Hepatocyte (in vitro differentiated cells): ENCODE results near the gene C1orf122. TPM values are rescaled to one million over a fixed set of nuclear protein-coding genes. Genes with fewer than 3 reads are reported as not detected.

ENCODE experiments used
- DNase-seq: peaks from one replicate; pipeline ENCODE4 v3.0.0-alpha.2; 2016; ENCODE audit warnings: low spot score
- H2AFZ ChIP-seq: fragments of 200-600 bp; sonication (generic); 2 replicates; pipeline ENCODE4 v1.6.0; 2016; ENCODE audit warnings: antibody characterized with exemption, mild to moderate bottlenecking
- H3K27ac ChIP-seq: fragments of 200-600 bp; sonication (generic); 2 replicates; pipeline ENCODE4 v1.5.1; 2016; ENCODE audit warnings: mild to moderate bottlenecking
- H3K27me3 ChIP-seq: fragments of 200-600 bp; sonication (generic); 2 replicates; pipeline ENCODE4 v1.6.1; 2016
- H3K36me3 ChIP-seq: fragments of 200-600 bp; sonication (generic); replicated peaks from 2 replicates; pipeline ENCODE4 v1.5.1; 2016; ENCODE audit warnings: low read depth; ENCODE audit not compliant: insufficient read depth
- H3K4me1 ChIP-seq: fragments of 200-600 bp; sonication (generic); 2 replicates; pipeline ENCODE4 v1.5.1; 2016; ENCODE audit warnings: mild to moderate bottlenecking, moderate library complexity; ENCODE audit not compliant: insufficient read depth
- H3K4me2 ChIP-seq: fragments of 200-600 bp; sonication (generic); 2 replicates; pipeline ENCODE4 v1.6.0; 2016
- H3K4me3 ChIP-seq: fragments of 200-600 bp; sonication (generic); 2 replicates; pipeline ENCODE4 v1.5.1; 2016; ENCODE audit warnings: mild to moderate bottlenecking
- H3K79me2 ChIP-seq: fragments of 200-600 bp; sonication (generic); 2 replicates; pipeline ENCODE4 v1.6.0; 2017; ENCODE audit warnings: mild to moderate bottlenecking
- H3K9me2 ChIP-seq: fragments of 200-600 bp; sonication (generic); replicated peaks from 2 replicates; pipeline ENCODE4 v1.6.0; 2017; ENCODE audit warnings: mild to moderate bottlenecking; ENCODE audit not compliant: insufficient read depth
- H3K9me3 ChIP-seq: fragments of 200-600 bp; sonication (generic); 2 replicates; pipeline ENCODE4 v1.5.1; 2016; ENCODE audit warnings: low read depth, mild to moderate bottlenecking
- H4K20me1 ChIP-seq: fragments of 200-600 bp; sonication (generic); 2 replicates; pipeline ENCODE4 v1.6.0; 2016; ENCODE audit warnings: mild to moderate bottlenecking; ENCODE audit not compliant: insufficient read depth, poor library complexity, severe bottlenecking
- EZH2 ChIP-seq: fragments of 200-600 bp; sonication (generic); IDR thresholded peaks from 2 replicates; pipeline ENCODE4 v1.6.1; 2016; ENCODE audit warnings: antibody characterized with exemption, mild to moderate bottlenecking, borderline replicate concordance
- EZH2phosphoT487 ChIP-seq: fragments of 200-600 bp; sonication (generic); IDR thresholded peaks from one replicate; pipeline ENCODE4 v1.6.1; 2018; ENCODE audit warnings: antibody characterized with exemption, mild to moderate bottlenecking, low read depth, moderate library complexity; ENCODE audit not compliant: unreplicated experiment, severe bottlenecking
- WGBS: methylation state at CpG from one replicate; pipeline ENCODE4 v1.1.6; 2016; ENCODE audit warnings: low lambda C conversion rate; ENCODE audit errors: missing lambda C conversion rate; 5-methylcytosine and 5-hydroxymethylcytosine counted together
- polyA plus RNA-seq: library from polyadenylated mRNA; unstranded; fragments of >200 nt; fragmentation: Nextera tagmentation; extraction: Ambion mirVana; gene quantifications from 2 replicates; pipeline ENCODE4 v1.2.1, GENCODE V29; 2016
- total RNA-seq: library from RNA; depleted of rRNA; stranded (reverse); fragments of >200 nt; gene quantifications from 2 replicates; pipeline ENCODE4 v1.2.3, GENCODE V29; 2014
- TF ChIP-seq, protein P1 (sequence below): fragments of 200-600 bp; sonication (generic); IDR thresholded peaks from 2 replicates; pipeline ENCODE4 v1.5.1; 2016; ENCODE audit warnings: antibody characterized with exemption, mild to moderate bottlenecking; ENCODE audit not compliant: poor library complexity

The C1orf122 gene
- total and polyA plus RNA-seq, 2 experiments from 2014 or later = 63.8 to 166 TPM

DNA sequence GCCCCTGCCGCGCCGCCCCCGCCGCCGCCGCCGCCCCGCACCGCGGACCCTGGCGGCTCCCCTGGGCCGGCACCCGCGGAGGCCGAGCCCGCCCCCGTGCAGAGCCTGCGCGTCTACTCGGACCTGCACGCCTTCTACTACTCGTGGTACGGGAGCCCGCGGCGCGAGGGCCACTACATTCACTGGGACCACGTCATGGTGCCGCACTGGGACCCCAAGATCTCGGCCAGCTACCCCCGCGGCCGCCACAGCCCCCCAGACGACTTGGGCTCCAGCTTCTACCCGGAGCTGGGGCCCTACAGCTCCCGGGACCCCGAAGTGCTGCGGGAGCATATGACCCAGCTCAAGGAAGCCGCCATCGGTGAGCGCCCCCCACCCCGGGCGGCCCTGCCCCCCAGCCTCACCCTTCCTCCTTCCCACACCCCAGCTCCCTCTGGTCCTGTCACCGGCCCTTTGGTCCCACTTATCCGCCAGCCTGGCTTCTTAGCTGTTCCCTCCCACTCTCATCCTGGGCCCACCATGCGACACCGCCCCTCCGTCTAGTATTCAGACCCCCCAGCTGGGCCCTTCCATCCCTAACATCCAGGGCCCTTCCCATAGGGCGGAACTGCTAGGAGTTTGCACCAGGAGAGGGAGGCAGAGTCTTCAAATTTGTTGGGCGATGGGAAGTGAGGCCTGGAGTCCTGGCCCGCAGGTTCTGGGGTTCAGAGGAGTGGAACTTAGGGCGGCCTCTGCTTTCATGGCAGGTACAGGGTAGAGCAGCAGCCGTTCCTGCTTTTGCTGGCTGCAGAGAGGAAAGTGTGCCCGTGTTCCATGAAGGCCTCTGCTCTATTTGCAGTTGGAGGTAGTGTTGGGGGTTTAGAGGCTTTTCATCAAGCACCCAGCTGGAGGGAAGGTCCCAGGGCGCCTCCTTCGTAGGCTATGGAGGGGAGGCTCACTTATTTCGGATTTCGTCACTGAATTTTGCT is 12.9 kb upstream of the C1orf122 start:
- Histone ChIP-seq H3K9me3 (no peaks in the 10 kb centered on the region), H2AFZ (no peak overlapping the region), H3K27ac (no peak overlapping the region), H3K4me3 (no peak overlapping the region), H3K4me1 (peaks cover 4% of the 10 kb centered on the region), H3K9me2 (no peaks in the 10 kb centered on the region), H4K20me1 (no peaks in the 10 kb centered on the region), H3K79me2 (no peaks in the 10 kb centered on the region), H3K27me3 (peaks cover 45% of the 10 kb centered on the region), H3K4me2 (peak overlapping the region; percentile 99), H3K36me3 (no peaks in the 10 kb centered on the region)
- no peak for TF ChIP-seq EZH2phosphoT487
- TF ChIP-seq, protein P1, sequence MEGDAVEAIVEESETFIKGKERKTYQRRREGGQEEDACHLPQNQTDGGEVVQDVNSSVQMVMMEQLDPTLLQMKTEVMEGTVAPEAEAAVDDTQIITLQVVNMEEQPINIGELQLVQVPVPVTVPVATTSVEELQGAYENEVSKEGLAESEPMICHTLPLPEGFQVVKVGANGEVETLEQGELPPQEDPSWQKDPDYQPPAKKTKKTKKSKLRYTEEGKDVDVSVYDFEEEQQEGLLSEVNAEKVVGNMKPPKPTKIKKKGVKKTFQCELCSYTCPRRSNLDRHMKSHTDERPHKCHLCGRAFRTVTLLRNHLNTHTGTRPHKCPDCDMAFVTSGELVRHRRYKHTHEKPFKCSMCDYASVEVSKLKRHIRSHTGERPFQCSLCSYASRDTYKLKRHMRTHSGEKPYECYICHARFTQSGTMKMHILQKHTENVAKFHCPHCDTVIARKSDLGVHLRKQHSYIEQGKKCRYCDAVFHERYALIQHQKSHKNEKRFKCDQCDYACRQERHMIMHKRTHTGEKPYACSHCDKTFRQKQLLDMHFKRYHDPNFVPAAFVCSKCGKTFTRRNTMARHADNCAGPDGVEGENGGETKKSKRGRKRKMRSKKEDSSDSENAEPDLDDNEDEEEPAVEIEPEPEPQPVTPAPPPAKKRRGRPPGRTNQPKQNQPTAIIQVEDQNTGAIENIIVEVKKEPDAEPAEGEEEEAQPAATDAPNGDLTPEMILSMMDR = no peak
- no peak for TF ChIP-seq EZH2
- DNase-seq = no peak
- 23% methylated on average over 37 of the region's 59 CpGs for WGBS

DNA sequence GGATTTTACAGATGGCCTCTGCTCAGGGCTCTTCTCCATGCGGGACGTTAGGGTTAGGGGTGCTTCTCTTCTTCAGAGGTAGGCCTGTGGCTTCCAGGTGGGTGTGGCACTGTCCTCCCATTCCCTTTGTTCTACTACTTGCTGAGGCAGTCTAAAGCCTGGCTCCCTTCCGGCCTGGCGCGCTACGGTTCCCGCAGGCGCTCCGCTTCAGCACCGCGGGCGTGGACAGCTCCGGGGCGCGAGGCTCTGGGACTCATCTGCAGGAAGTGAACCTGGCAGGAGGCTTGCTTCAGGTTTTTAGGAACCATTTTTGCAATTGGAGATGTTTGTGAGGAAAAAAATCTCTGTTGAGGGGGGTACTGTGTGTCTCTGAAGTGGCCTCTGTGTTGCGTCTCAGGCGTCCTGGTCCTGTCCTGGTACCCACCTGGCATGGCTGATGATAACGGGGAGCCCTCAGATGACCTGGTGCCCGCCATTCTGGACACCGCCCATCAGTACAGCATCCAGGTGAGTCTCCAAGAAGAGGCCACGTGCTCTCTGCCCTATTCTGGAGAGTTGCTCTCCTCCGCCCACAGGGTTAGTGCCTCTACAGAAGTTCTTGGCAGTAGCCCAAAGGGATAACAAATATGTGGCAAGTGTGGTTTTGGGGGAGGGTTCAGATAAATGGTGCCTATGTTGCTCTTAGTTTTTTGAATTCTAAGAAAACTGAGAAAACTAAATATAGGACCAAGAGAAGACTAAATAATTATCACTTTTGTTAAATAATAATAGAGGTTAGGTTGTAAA is 12.1 kb upstream of the C1orf122 start:
- Histone ChIP-seq H3K4me1 (peaks cover 4% of the 10 kb centered on the region), H2AFZ (no peak overlapping the region), H3K4me3 (no peak overlapping the region), H3K27ac (no peak overlapping the region), H3K27me3 (peaks cover 36% of the 10 kb centered on the region), H4K20me1 (no peaks in the 10 kb centered on the region), H3K4me2 (peak overlapping the region; percentile 99), H3K36me3 (no peaks in the 10 kb centered on the region), H3K9me2 (no peaks in the 10 kb centered on the region), H3K79me2 (no peaks in the 10 kb centered on the region), H3K9me3 (no peaks in the 10 kb centered on the region)
- DNase-seq = peak; percentile 77
- TF ChIP-seq, protein P1 = no peak
- TF ChIP-seq EZH2 (no peak), EZH2phosphoT487 (no peak)
- WGBS = 22% methylated on average over 20 of the region's 22 CpGs

DNA sequence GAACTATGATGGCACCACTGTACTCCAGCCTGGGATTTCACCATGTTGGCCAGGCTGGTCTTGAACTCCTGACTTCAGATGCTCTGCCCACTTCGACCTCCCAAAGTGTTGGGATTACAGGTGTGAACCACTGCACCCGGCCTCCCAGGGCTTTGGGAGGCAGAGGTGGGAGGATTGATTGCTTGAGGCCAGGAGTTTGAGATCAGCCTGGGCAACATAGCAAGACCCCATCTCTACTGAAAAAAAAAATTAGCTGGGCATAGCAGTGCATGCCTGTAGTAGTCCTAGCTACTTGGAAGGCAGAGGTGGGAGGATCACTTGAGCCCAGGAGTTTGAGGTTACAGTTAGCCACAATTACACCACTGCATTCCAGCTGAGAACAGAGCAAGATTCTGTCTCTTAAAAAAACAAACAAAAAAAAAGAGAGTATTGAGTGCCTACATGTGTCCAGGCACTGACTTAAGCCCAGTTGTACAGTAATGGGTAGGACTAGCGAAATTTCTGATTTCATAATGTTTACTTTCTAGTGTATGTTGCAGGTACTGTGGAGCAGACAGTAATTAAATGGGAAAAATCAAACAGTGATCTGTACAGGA is 9.7 kb upstream of the C1orf122 start:
- no peak overlapping the region for H3K27ac ChIP-seq
- no peak overlapping the region for H3K4me2 ChIP-seq
- peaks cover 4% of the 10 kb centered on the region for H3K4me1 ChIP-seq
- H2AFZ ChIP-seq = no peak overlapping the region
- H3K79me2 ChIP-seq = no peaks in the 10 kb centered on the region
- no peaks in the 10 kb centered on the region for H3K36me3 ChIP-seq
- peaks cover 14% of the 10 kb centered on the region for H3K27me3 ChIP-seq
- H3K9me2 ChIP-seq = no peaks in the 10 kb centered on the region
- DNase-seq = no peak
- H3K9me3 ChIP-seq = no peaks in the 10 kb centered on the region
- no peak overlapping the region for H3K4me3 ChIP-seq
- WGBS = 86% methylated on average over 3 of the region's 3 CpGs
- no peak for TF ChIP-seq EZH2phosphoT487
- no peak for TF ChIP-seq EZH2
- TF ChIP-seq, protein P1 = no peak
- H4K20me1 ChIP-seq = no peaks in the 10 kb centered on the region
